BLaER1 treated with 17β-estradiol and CSF1 and Interleukin-3, amounts not matched to agents 10 nM and 100 nM (cell line): ENCODE measurements around the gene PNPLA1.

Source experiments
- H3K27ac ChIP-seq, 11 experiments: shearing (Covaris generic); formaldehyde crosslinking; 2 replicates each; pipeline ENCODE4 v1.8.1; 2022
- H3K27me3 ChIP-seq, 11 experiments: shearing (Covaris generic); formaldehyde crosslinking; 2 replicates each; pipeline ENCODE4 v1.8.1; 2022
- H3K36me3 ChIP-seq, 11 experiments: shearing (Covaris generic); formaldehyde crosslinking; 2 replicates each; pipeline ENCODE4 v1.8.1; 2022
- H3K4me1 ChIP-seq, 10 experiments: shearing (Covaris generic); formaldehyde crosslinking; 2 replicates each; pipeline ENCODE4 v1.8.1; 2022
- H3K4me2 ChIP-seq, 11 experiments: shearing (Covaris generic); formaldehyde crosslinking; 2 replicates each; pipeline ENCODE4 v1.8.1; 2022
- H3K4me3 ChIP-seq, 10 experiments: shearing (Covaris generic); formaldehyde crosslinking; 2 replicates each; pipeline ENCODE4 v1.8.1; 2022
- H3K9ac ChIP-seq, 11 experiments: shearing (Covaris generic); formaldehyde crosslinking; 2 replicates each; pipeline ENCODE4 v1.8.1; 2022
- H3K9me3 ChIP-seq, 11 experiments: shearing (Covaris generic); formaldehyde crosslinking; replicated peaks in 1 of 11; 2 replicates each; pipeline ENCODE4 v1.8.1; 2022
- H4K20me1 ChIP-seq, 11 experiments: shearing (Covaris generic); formaldehyde crosslinking; 2 replicates each; pipeline ENCODE4 v1.8.1; 2022
- Cebpa-rat ChIP-seq, 11 experiments: shearing (Covaris generic); IDR thresholded peaks; 2 replicates each; pipeline ENCODE4 v1.8.1; 2022

PNPLA1 gene

GRCh38 chr6:36273067-36273466 is 3.2 kb downstream of the PNPLA1 start:
- TF ChIP-seq Cebpa-rat (IDR thresholded peaks at IDR 0.05): no peak
- Histone ChIP-seq H3K36me3 (no peaks in the 10 kb centered on the region), H3K4me2 (no peak overlapping the region), H3K9ac (no peak overlapping the region), H4K20me1 (no peaks in the 10 kb centered on the region), H3K27me3 (no peaks in the 10 kb centered on the region), H3K9me3 (no peaks in the 10 kb centered on the region), H3K4me3 (no peak overlapping the region), H3K4me1 (peaks cover 0 to 10% (median 7%) of the 10 kb centered on the region in 10 experiments; a peak in 8 of 20 replicates), H3K27ac (no peak overlapping the region)

GRCh38 chr6:36273802-36274514 is 4.1 kb downstream of the PNPLA1 start:
- Histone ChIP-seq H3K9ac (no peak overlapping the region), H3K4me1 (peaks cover 0 to 10% (median 7%) of the 10 kb centered on the region in 10 experiments; a peak in 8 of 20 replicates), H3K9me3 (no peaks in the 10 kb centered on the region), H3K27ac (no peak overlapping the region), H3K27me3 (no peaks in the 10 kb centered on the region), H3K36me3 (no peaks in the 10 kb centered on the region), H4K20me1 (no peaks in the 10 kb centered on the region), H3K4me2 (no peak overlapping the region), H3K4me3 (no peak overlapping the region)
- no peak for TF ChIP-seq Cebpa-rat (IDR thresholded peaks at IDR 0.05)

DNA sequence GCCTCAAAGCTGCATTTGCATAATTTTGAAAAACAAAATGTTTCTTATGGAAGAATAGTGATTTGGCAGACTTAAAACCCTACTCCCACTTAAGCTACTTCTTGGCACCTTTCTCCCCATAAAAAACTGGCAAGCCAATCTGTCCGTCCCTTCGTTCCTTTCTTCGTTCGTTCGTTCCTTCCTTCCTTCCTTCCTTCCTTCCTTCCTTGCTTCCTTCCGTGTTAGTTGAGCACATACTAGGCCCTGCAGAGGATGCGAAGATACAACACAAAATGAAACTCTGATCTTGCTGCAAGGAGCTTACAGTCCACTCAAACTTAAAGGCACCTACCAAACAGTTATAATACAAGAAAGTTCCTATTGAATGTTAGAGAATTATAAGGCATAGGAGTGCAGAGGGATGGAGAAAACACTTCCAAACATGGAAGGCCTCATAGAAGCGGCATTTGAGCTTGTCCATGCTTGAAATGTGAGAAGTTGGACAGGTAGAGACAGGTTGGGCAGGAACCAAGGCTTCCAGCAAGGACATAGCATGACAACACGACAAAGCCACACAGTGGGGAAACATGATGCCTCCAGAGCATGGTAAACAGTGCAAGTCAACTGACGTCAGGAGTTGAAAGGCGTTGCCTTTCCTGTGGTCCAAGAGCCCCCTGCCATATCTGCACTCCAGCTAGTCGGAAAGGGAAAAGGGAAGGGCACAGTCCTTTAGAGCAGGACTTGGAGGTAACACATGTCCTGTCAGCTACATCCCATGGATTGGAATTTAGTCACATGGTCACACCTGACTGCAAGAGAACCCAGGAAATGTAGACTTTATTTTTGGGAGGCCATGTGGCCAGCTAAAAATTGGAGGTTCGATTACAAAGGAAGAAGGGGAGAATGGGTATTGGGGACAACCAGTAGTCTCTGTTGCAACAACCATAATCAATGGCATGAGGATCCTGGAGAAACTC is 7.0 kb downstream of the PNPLA1 start:
- Histone ChIP-seq H3K27ac (no peak overlapping the region), H3K36me3 (no peaks in the 10 kb centered on the region), H3K27me3 (no peaks in the 10 kb centered on the region), H3K9ac (no peak overlapping the region), H3K4me2 (no peak overlapping the region), H3K4me1 (peaks cover 11 to 21% (median 16%) of the 10 kb centered on the region in 10 experiments), H4K20me1 (no peaks in the 10 kb centered on the region), H3K4me3 (no peak overlapping the region), H3K9me3 (no peaks in the 10 kb centered on the region)
- no peak for TF ChIP-seq Cebpa-rat (IDR thresholded peaks at IDR 0.05)

DNA sequence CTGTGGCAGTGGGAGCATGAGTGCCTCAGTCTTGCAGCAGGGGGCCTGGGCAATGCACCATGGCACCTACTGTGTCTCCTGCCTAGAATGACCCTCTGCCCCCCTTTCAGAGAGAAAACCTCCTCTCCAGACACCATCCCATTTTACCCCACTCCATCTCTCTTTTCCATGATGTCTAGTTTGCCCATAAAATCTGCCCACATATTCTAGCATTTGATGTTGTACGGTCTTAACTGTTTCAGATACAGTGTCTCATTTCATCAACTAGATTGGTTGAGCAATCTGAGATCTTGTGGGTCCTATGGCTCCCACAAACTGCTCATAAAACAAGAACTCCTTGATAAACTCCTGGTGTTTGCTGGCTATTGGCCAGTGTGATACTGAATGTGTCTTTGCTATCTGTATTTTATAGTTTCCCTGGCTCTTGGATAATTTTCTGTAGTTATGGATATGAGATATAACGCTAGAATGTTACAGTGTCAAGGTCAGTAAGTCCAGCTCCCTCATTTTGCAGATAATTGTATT is 8.1 kb downstream of the PNPLA1 start:
- H3K36me3 ChIP-seq: no peaks in the 10 kb centered on the region
- no peaks in the 10 kb centered on the region for H4K20me1 ChIP-seq
- no peaks in the 10 kb centered on the region for H3K27me3 ChIP-seq
- no peak overlapping the region for H3K4me3 ChIP-seq
- H3K9me3 ChIP-seq: peaks cover 0 to 4% (median 0%) of the 10 kb centered on the region in 11 experiments; a peak in 1 of 22 replicates
- no peak overlapping the region for H3K4me2 ChIP-seq
- H3K4me1 ChIP-seq: peaks cover 11 to 21% (median 16%) of the 10 kb centered on the region in 10 experiments
- H3K9ac ChIP-seq: no peak overlapping the region
- TF ChIP-seq Cebpa-rat (IDR thresholded peaks at IDR 0.05): no peak
- H3K27ac ChIP-seq: no peak overlapping the region

GRCh38 chr6:36280467-36280866 is 10.6 kb downstream of the PNPLA1 start:
- Histone ChIP-seq H3K4me2 (peak overlapping the region; percentile 21 to 74 (median 54)), H3K4me1 (peaks cover 11 to 29% (median 17%) of the 10 kb centered on the region in 10 experiments), H4K20me1 (no peaks in the 10 kb centered on the region), H3K27me3 (peaks cover 0 to 8% (median 5%) of the 10 kb centered on the region in 11 experiments; a peak in 6 of 22 replicates), H3K27ac (peak overlapping the region in 4 of 11 experiments; percentile 8 to 47 (median 34); a peak in 6 of 22 replicates), H3K9ac (no peak overlapping the region; a peak in 1 of 22 replicates), H3K4me3 (no peak overlapping the region), H3K9me3 (peaks cover 0 to 8% (median 0%) of the 10 kb centered on the region in 11 experiments; a peak in 2 of 22 replicates), H3K36me3 (no peaks in the 10 kb centered on the region)
- no peak for TF ChIP-seq Cebpa-rat (IDR thresholded peaks at IDR 0.05)

DNA sequence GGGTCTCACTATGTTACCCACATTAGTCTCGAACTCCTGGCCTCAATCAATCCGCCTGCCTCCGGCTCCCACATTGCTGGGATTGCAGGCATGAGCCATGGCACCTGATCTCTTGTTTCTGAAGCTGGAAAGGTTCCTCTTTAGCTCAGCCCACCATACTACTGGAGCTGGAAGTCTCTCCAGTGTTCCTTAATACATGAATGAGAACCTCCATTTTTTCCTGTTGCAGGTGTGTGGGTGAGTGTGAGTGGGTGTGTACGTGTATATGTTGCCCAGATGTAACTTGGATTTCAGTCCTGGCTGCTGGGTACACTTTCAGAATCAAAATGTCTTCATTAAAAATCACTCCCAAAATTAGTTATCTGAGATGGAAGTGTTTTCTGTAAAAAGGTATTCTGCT is 11.1 kb downstream of the PNPLA1 start:
- H3K27me3 ChIP-seq: peaks cover 0 to 10% (median 5%) of the 10 kb centered on the region in 11 experiments; a peak in 6 of 22 replicates

DNA sequence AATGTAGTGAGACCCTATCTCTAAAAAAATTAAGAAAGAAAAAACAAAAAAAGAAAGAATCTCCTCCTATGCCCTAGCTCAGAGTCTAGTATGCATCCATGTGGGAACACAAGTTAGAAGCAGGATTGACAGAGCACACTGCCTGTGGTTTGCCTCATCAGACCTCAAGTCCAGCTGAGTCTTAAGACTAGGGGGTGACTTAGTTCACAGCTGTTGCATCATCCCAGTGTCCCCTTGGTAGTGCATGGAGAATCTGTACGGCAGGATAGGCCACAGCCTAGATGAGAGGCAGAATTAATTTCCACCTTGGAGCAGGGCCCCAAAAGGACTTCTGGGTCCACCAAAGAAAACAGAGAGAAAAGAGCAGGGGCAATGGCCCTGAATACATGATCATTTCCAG is 13.7 kb downstream of the PNPLA1 start:
- H3K36me3 ChIP-seq: no peaks in the 10 kb centered on the region
- TF ChIP-seq Cebpa-rat (IDR thresholded peaks at IDR 0.05): no peak
- peaks cover 0 to 10% (median 5%) of the 10 kb centered on the region in 11 experiments; a peak in 6 of 22 replicates for H3K27me3 ChIP-seq
- H3K4me1 ChIP-seq: peaks cover 11 to 39% (median 17%) of the 10 kb centered on the region in 10 experiments
- H4K20me1 ChIP-seq: no peaks in the 10 kb centered on the region
- no peak overlapping the region for H3K9ac ChIP-seq
- peaks cover 0 to 8% (median 0%) of the 10 kb centered on the region in 11 experiments; a peak in 2 of 22 replicates for H3K9me3 ChIP-seq
- no peak overlapping the region for H3K27ac ChIP-seq
- H3K4me2 ChIP-seq: peak overlapping the region in 1 of 11 experiments; percentile 37; a peak in 1 of 22 replicates
- H3K4me3 ChIP-seq: no peak overlapping the region

More for the DNA sequence above, 11.1 kb downstream of the PNPLA1 start:
- no peak overlapping the region for H3K4me3 ChIP-seq
- H3K4me1 ChIP-seq: peaks cover 11 to 29% (median 17%) of the 10 kb centered on the region in 10 experiments
- peaks cover 0 to 8% (median 0%) of the 10 kb centered on the region in 11 experiments; a peak in 2 of 22 replicates for H3K9me3 ChIP-seq
- H3K4me2 ChIP-seq: peak overlapping the region; percentile 21 to 74 (median 54)
- no peak for TF ChIP-seq Cebpa-rat (IDR thresholded peaks at IDR 0.05)
- no peaks in the 10 kb centered on the region for H3K36me3 ChIP-seq
- peak overlapping the region in 4 of 11 experiments; percentile 8 to 47 (median 34); a peak in 6 of 22 replicates for H3K27ac ChIP-seq
- H3K9ac ChIP-seq: no peak overlapping the region
- no peaks in the 10 kb centered on the region for H4K20me1 ChIP-seq

DNA sequence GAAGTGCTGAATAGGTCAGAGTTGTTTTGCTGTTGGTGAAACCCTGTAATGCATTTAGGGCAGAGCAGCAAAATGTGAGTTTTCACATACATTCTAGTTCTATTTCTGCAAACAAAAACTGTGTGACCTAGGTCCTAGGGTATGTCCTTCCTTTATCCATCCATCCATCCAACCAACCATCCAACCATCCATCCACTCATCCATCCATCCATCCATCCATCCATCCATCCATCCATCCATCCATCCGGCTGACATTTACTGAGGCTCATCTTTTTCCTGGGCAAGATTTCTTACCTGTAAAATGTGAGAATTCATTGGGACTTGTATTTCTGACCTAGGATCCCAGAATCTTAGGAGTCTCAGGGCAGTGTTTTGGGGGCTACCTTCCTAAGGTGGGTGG is 14.5 kb downstream of the PNPLA1 start:
- Histone ChIP-seq H3K9ac (no peak overlapping the region), H4K20me1 (no peaks in the 10 kb centered on the region), H3K4me1 (peaks cover 11 to 39% (median 17%) of the 10 kb centered on the region in 10 experiments), H3K4me3 (no peak overlapping the region), H3K36me3 (no peaks in the 10 kb centered on the region), H3K27ac (no peak overlapping the region), H3K27me3 (peaks cover 0 to 10% (median 5%) of the 10 kb centered on the region in 11 experiments; a peak in 6 of 22 replicates), H3K9me3 (peaks cover 0 to 8% (median 0%) of the 10 kb centered on the region in 11 experiments; a peak in 2 of 22 replicates), H3K4me2 (no peak overlapping the region)
- TF ChIP-seq Cebpa-rat (IDR thresholded peaks at IDR 0.05): no peak
